GM18498 (cell line): ENCODE measurements around the gene ALCAM.

Source experiments
- ATAC-seq: cut with Tn5 transposase; IDR thresholded peaks from one replicate; pipeline ENCODE4 v1.9.1; 2021; ENCODE audit warnings: mild to moderate bottlenecking, moderate library complexity; ENCODE audit not compliant: unreplicated experiment

ALCAM gene

GRCh38 chr3:105366326-105367062 lies at the start of gene ALCAM:
Gene ALCAM, plus strand, starts transcription at chr3:105366909.
- peak; percentile 61 for ATAC-seq

GRCh38 chr3:105317841-105318240 lies 48.9 kb upstream of the ALCAM start:
- no peak for ATAC-seq

GRCh38 chr3:105322570-105323273 lies 44.0 kb upstream of the ALCAM start:
- peak; percentile 97 for ATAC-seq

- no peak for ATAC-seq
These were observed 43.5 kb upstream of the ALCAM start for GRCh38 chr3:105323274-105323599.

GRCh38 chr3:105324951-105325350 lies 41.8 kb upstream of the ALCAM start:
- ATAC-seq: no peak

- no peak for ATAC-seq
These were observed 38.9 kb upstream of the ALCAM start for GRCh38 chr3:105327662-105328337.

GRCh38 chr3:105328338-105328730 lies 38.4 kb upstream of the ALCAM start:
- ATAC-seq: no peak

- no peak for ATAC-seq
These were observed 33.7 kb upstream of the ALCAM start for GRCh38 chr3:105332961-105333360.

- peak; percentile 57 for ATAC-seq
These were observed 32.4 kb upstream of the ALCAM start for GRCh38 chr3:105334138-105334882.

GRCh38 chr3:105339946-105340345 lies 26.8 kb upstream of the ALCAM start:
- ATAC-seq: no peak

GRCh38 chr3:105343991-105344390 lies 22.7 kb upstream of the ALCAM start:
- ATAC-seq: no peak

- no peak for ATAC-seq
These were observed 21.6 kb upstream of the ALCAM start for GRCh38 chr3:105345156-105345555.

- peak; percentile 86 for ATAC-seq
These were observed 18.9 kb upstream of the ALCAM start for GRCh38 chr3:105347625-105348302.

GRCh38 chr3:105348307-105348706 lies 18.4 kb upstream of the ALCAM start:
- no peak for ATAC-seq

GRCh38 chr3:105349684-105350387 lies 16.9 kb upstream of the ALCAM start:
- ATAC-seq: no peak

- ATAC-seq: no peak
These were observed 14.9 kb upstream of the ALCAM start for GRCh38 chr3:105351821-105352220.

- no peak for ATAC-seq
These were observed 13.7 kb upstream of the ALCAM start for GRCh38 chr3:105352976-105353375.

- ATAC-seq: peak; percentile 55
These were observed 13.1 kb upstream of the ALCAM start for GRCh38 chr3:105353485-105354161.

- no peak for ATAC-seq
These were observed 12.3 kb upstream of the ALCAM start for GRCh38 chr3:105354429-105354828.
